NCI-H748 (cell line): ENCODE measurements around the gene EAPP.
"Not testable (repeated sequence)": the region's sequence is repeated elsewhere in the genome, so short reads cannot be mapped to it uniquely, and the experiment has no call there.

Experiments used
- DNase-seq: peaks from one replicate; lab custom pipeline; 2025; ENCODE audit not compliant: unreplicated experiment; lab: John Stamatoyannopoulos, UW

Gene EAPP

GRCh38 chr14:34489324-34489723 lies 50.2 kb downstream of the EAPP start:
- DNase-seq = no peak

GRCh38 chr14:34488528-34488927 lies 51.0 kb downstream of the EAPP start:
- DNase-seq = no peak

- DNase-seq = no peak
Measured at GRCh38 chr14:34484726-34485125, 54.8 kb downstream of the EAPP start.

- no peak for DNase-seq
Measured at GRCh38 chr14:34482463-34482862, 57.0 kb downstream of the EAPP start.

GRCh38 chr14:34479694-34480093 lies 59.8 kb downstream of the EAPP start:
- no peak for DNase-seq

GRCh38 chr14:34478261-34478660 lies 61.2 kb downstream of the EAPP start:
- no peak for DNase-seq

- not testable (repeated sequence) for DNase-seq
Measured at GRCh38 chr14:34476036-34476435, 63.5 kb downstream of the EAPP start.

- no peak for DNase-seq
Measured at GRCh38 chr14:34475163-34475562, 64.3 kb downstream of the EAPP start.

GRCh38 chr14:34474187-34474679 lies 65.3 kb downstream of the EAPP start:
- no peak for DNase-seq

GRCh38 chr14:34472706-34473279 lies 66.7 kb downstream of the EAPP start:
- DNase-seq = no peak

GRCh38 chr14:34470319-34470718 lies 69.2 kb downstream of the EAPP start:
- no peak for DNase-seq

GRCh38 chr14:34466691-34467090 lies 72.8 kb downstream of the EAPP start:
- DNase-seq = no peak
